Measurements from ENCODE around the gene MUC22. TPM values are rescaled to one million over a fixed set of nuclear protein-coding genes. Genes with fewer than 3 reads are reported as not detected.

The MUC22 gene
- total and polyA plus RNA-seq, 10 of the 15 experiments (the other 5 are each of a cell fraction or from before 2014, with no cell fraction given), result under 0.01 to 0.09 (median 0.04) TPM; not detected in 4

- ChIA-PET SMC1A (ENCODE audit: uncharacterized antibody, unreplicated experiment) (interaction anchor here (0.9 kb wide), 1 partner anchor 48 kb away, joined by 3 read pairs; no protein-coding TSS in a partner anchor), POLR2A (no interaction called here), CTCF (interaction anchor here (1.1 kb wide), 1 partner anchor 32 kb away, joined by 3 read pairs; no protein-coding TSS in a partner anchor), RAD21 (ENCODE audit: unreplicated experiment) (no interaction called here)
- FAIRE-seq, result no peak
- Histone ChIP-seq H3K4me2 (ENCODE audit: control insufficient read depth, insufficient read depth) (no peak overlapping the region), H4K20me1 (ENCODE audit: control insufficient read depth, insufficient read depth) (no peaks in the 10 kb centered on the region; the same call in 1 of the 2 replicates), H3K4me1 (ENCODE audit: control insufficient read depth, insufficient read depth, low read length) (no peaks in the 10 kb centered on the region), H3K9ac (ENCODE audit: control insufficient read depth, insufficient read depth, low read length) (no peak overlapping the region), H3K4me3 (no peak overlapping the region), H2AFZ (ENCODE audit: control insufficient read depth, low read depth, low read length) (no peak overlapping the region), H3K79me2 (ENCODE audit: control insufficient read depth, insufficient read depth, low read length) (no peaks in the 10 kb centered on the region; the same call in 1 of the 2 replicates), H3K9me3 (replicated peaks; ENCODE audit: control insufficient read depth, insufficient read depth, low read length) (peaks cover 8% of the 10 kb centered on the region; the same call in 2 of the 3 replicates), H3K27ac (ENCODE audit: control insufficient read depth, insufficient read depth) (no peak overlapping the region), H3K36me3 (ENCODE audit: control insufficient read depth in 2 of 2, insufficient read depth in 2 of 2, low read length in 1 of 2) (0 out of 4 replicates have a peak, but pooled peaks cover 0 to 2% of the 10 kb centered on the region in 2 experiments), H3K27me3 (replicated peaks in 1 of 2; ENCODE audit: control insufficient read depth in 2 of 2, insufficient read depth in 2 of 2, low read length in 1 of 2) (no peaks in the 10 kb centered on the region)
- 75% methylated on average over 4 of the region's 4 CpGs for WGBS (ENCODE audit: insufficient coverage, insufficient replicate concordance, low lambda C conversion rate, missing lambda C conversion rate)
- in situ Hi-C loops (cut with MboI) (no loop called here), intact Hi-C loops (cut with micrococcal nuclease; ENCODE audit: unreplicated experiment) (no loop called here)
- no peak for DNase-seq (ENCODE audit: low read depth, low spot score)
- no TSS peak for BruUV-seq (replicated peaks)
- no peak for ATAC-seq
- TF ChIP-seq ZZZ3 (IDR thresholded peaks at IDR 0.05; ENCODE audit: control insufficient read depth, insufficient read length, low read depth) (no peak), BHLHE40 (IDR thresholded peaks at IDR 0.05; ENCODE audit: borderline replicate concordance in 1 of 2, low read depth in 2 of 2, low read length in 1 of 2) (no peak), ZSCAN29 (IDR thresholded peaks at IDR 0.05) (no peak), ZBTB11 (CRISPR knock-in tag; IDR thresholded peaks at IDR 0.05) (no peak), ZNF24 (IDR thresholded peaks at IDR 0.05) (no peak), JUNB (IDR thresholded peaks at IDR 0.05) (no peak), CREM (IDR thresholded peaks at IDR 0.05; ENCODE audit: low read depth) (no peak), FOS (IDR thresholded peaks at IDR 0.05; ENCODE audit: borderline replicate concordance, extremely low read depth, insufficient read length) (no peak), NR2F1 (conservative IDR thresholded peaks at IDR 0.05) (no peak), KLF5 (IDR thresholded peaks at IDR 0.05; ENCODE audit: partially characterized antibody) (no peak), SUZ12 (IDR thresholded peaks at IDR 0.05; ENCODE audit: unreplicated experiment) (no peak), BACH1 (IDR thresholded peaks at IDR 0.05; ENCODE audit: borderline replicate concordance) (no peak), KAT2A (conservative IDR thresholded peaks at IDR 0.05; ENCODE audit: control insufficient read depth, low read depth, low read length) (no peak)
- TF ChIP-seq, protein P1, sequence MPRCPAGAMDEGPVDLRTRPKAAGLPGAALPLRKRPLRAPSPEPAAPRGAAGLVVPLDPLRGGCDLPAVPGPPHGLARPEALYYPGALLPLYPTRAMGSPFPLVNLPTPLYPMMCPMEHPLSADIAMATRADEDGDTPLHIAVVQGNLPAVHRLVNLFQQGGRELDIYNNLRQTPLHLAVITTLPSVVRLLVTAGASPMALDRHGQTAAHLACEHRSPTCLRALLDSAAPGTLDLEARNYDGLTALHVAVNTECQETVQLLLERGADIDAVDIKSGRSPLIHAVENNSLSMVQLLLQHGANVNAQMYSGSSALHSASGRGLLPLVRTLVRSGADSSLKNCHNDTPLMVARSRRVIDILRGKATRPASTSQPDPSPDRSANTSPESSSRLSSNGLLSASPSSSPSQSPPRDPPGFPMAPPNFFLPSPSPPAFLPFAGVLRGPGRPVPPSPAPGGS (IDR thresholded peaks at IDR 0.05; ENCODE audit: borderline replicate concordance, insufficient read depth, low read depth, low read length, poor library complexity, severe bottlenecking), result no peak
Measured at GRCh38 chr6:31055441-31055840, 45.2 kb downstream of the MUC22 start.

All from GM12878 (cell line).